ENCODE data around the gene RREB1.

- TF ChIP-seq EZH2 (IDR thresholded peaks at IDR 0.05; ENCODE audit: insufficient read depth, poor library complexity, severe bottlenecking): no peak
- no peak for TF ChIP-seq EZH2phosphoT487 (IDR thresholded peaks at IDR 0.05; ENCODE audit: insufficient read depth, low read depth)
Observed at GRCh38 chr6:7249391-7249790, 141.6 kb downstream of the RREB1 start.
